Sciatic nerve (tissue), 2 donors: ENCODE data around the gene TLE2. TPM values are rescaled to one million over a fixed set of nuclear protein-coding genes. Genes with fewer than 3 reads are reported as not detected.
"Not testable (repeated sequence)": the region's sequence is repeated elsewhere in the genome, so short reads cannot be mapped to it uniquely, and the experiment has no call there.

Source experiments
- ATAC-seq: fragments of 200-7000 bp; cut with Tn5 transposase; one replicate; pipeline ENCODE4 v1.9.1; 2020; ENCODE audit warnings: mild to moderate bottlenecking, moderate library complexity
- DNase-seq: peaks from one replicate; pipeline ENCODE4 v3.0.0-alpha.2; 2020; ENCODE audit warnings: low spot score
- intact Hi-C: fragments of 100-400 bp; cut with DNase I; formaldehyde crosslinking; loops from one replicate; pipeline ENCODE4 v1.14.2; 2022
- total RNA-seq: library from RNA; stranded (reverse); fragmentation: NEBNext Ultra II Directional; extraction: Animal tissue kit (Norgen Biotek cat#: 25700); gene quantifications from one replicate; pipeline ENCODE4 v1.2.1, GENCODE V29; 2021
- donor health status: DM: no; HTN: no; CAD: no.
- donor health status: DM: no; HTN: no; CAD: no.

Gene TLE2
- total RNA-seq, 1 donor from 2014 or later: 232 TPM

DNA sequence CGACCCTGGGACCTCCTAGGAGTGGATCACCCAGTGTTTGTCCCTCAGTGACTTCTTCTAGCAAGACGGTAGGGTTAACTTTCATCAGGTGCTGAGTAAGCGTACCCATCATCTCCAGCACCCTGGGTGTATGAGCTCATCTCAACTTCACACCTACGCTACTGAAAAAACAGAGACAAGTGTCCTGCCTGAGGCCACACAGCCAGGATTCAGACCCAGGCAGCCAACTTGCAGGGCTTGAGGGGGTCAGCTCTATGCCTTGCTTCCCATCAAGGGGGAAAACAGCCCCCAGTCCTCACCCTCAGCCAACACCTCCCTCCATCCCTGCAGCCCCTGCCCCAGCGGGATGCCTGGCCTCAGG, 4.6 kb downstream of the TLE2 start:
- no peak for DNase-seq
- no peak for ATAC-seq

DNA sequence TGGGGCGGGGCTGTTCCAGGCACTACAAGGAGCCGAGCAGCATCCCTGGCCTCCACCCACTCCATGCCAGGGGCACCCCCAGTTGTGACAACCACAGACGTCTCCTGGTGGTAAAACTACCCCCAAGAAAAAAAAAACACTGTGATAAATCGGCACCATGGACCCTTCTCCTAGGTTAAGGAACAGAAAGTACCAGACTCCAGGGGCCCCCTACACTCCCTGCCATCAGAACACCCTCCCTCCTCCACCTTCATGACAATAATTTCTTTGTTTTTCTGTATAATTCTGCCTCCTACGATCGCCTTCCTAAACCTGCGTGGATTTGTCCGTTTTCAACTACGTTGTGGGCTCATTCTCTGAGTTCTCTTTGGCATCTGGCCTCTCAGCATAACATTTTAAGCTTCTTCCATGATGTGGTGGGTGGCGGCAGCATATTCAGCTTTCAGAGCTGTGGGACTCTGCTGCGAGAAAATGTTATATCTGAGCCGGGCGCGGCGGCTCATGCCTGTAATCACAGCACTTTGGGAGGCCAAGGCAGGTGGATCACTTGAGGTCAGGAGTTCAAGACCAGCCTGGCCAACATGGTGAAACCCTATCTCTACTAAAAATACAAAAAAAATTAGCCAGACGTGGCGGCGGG, 8.6 kb downstream of the TLE2 start:
- ATAC-seq: peak; percentile 77
- no peak for DNase-seq
- intact Hi-C loops: no loop called here

More for the DNA sequence above, 4.6 kb downstream of the TLE2 start:
- intact Hi-C loops: no loop called here

DNA sequence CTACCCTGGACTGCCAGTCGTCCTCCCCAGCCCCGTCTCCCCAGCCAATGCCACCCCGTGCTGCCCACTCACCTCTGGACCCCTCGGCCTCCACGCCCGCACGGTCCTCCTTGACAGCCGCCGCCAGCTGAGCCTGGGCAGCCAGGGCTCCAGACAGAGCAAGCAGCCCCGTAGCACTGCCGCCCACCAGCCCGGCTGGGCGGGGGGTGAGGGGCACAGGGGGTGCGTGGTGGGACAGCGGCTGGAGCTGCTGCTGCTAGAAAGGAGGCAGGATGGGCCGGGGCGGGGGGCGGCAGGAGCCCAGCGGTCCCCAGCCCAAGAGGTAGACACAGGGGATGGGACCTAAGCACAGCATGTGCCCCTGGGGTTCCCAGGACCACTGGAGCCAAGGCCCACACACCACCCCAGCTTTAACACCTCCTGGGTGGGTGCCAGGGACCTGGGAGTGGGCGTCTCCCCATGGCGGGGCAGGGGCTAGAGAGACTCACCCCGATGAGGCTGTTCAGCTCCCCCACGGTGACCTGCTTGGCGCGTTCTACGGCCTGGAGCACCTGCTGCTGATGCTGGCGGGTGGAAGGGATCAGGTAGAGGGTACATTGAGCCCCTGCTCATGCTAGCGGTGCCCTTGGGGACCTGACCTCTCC, 9.7 kb downstream of the TLE2 start:
- ATAC-seq (no peak), DNase-seq (no peak)
- intact Hi-C loops: no loop called here

DNA sequence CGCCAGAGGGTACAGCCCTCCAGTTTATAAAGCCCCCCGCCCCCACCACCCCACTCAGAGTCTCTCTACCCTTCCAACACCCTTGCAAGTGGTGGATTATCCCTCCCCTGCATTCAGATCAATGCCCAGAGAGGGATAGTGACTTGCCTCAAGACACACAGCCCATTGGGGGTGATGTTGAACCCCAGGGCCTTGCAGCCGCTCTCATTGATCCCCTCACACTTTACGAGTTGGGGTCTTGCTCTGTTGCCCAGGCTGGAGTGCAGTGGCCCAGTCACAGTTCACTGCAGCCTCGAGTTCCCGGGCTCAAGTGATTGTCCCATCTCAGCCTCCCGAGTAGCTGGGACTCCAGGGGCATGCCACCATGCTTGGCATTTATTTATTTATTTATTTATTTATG, 11.2 kb downstream of the TLE2 start:
- ATAC-seq: no peak
- intact Hi-C loops: no loop called here
- DNase-seq: no peak

DNA sequence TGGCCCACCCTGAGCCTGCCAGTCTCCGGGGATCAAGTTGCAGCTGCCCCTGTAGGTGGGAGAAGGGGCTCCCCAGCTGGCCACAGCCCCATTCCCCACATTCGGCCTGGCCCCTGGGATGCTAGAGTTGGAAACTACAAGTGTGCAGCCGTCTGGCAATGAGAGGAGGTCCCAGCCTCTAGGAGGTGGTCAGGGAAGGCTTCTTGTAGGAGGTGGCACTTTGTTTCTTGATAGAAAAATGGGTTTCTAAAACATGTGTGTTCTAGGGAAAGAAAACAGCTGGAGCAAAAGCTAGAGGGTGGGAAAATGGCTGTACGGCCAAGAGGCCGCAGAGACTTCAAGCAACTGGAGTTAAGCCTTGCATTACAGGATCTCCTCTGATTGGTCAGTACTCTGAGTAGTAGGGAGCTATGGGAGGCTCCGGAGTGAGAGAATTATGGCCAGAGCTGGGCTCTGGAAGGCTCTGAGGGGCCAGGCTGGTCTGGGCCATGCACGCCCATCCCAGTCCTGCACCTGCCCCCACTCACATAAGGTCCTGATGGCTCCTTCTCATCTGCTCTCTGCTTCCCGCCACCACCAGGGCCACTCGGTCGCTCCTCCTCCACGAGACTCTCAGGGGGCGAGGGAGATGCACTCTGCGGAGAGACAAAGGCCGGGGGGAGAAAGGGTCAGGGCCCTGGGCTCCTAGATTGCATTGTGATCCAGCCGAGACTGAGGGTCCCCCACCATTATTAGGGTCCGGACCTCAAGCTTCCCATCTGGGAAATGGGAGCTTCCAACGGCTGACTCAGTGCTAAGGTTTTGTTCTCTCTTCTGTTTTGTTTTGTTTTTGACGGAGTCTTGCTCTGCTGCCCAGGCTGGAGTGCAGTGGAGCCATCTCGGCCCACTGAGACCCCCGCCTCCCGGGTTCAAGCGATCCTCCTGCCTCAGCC, 13.7 kb downstream of the TLE2 start:
- DNase-seq (no peak), ATAC-seq (no peak)
- intact Hi-C loops: no loop called here

DNA sequence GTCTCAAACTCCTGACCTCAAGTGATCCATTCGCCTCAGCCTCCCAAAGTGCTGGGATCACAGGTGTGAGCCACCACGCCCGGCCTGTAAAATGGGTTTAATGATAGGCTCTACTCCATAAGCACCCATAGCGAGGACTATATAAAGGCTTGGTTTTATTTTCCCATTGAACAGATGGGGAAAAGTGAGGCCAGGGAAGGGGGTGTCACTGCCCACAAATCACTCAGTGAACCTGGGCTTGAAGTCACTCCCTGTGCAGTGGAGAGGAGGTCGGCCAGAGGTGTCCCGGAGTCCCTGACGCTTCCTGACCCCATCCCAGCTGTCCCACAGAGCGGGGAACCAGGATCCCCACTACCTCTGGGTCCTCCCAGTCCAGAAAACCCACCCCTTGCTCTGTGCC, 14.9 kb downstream of the TLE2 start:
- no peak for DNase-seq
- no peak for ATAC-seq
- intact Hi-C loops: no loop called here

DNA sequence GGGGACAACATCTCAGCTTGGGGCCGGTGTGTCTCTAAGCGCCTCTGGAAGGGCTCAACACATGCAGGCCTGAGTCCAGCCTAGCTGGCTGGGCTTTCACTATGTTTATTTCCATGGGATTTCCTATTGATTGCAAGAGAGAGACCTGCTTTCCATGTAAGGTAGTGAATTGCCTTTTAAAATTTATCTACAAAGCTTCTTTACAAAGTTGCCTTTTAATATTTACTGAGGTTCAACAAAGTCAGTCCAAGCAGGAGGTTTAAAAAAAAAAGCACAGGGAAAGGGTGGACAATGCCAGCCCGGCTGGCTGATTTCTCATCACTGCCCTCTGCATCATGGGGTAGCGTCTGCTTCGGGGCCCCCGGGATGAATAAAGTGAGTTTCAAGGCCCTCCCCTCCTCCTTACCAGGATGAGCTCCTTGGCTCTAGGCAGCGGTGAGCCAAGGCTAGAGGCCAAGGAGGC, 15.8 kb downstream of the TLE2 start:
- intact Hi-C loops: no loop called here
- DNase-seq (no peak), ATAC-seq (no peak)

DNA sequence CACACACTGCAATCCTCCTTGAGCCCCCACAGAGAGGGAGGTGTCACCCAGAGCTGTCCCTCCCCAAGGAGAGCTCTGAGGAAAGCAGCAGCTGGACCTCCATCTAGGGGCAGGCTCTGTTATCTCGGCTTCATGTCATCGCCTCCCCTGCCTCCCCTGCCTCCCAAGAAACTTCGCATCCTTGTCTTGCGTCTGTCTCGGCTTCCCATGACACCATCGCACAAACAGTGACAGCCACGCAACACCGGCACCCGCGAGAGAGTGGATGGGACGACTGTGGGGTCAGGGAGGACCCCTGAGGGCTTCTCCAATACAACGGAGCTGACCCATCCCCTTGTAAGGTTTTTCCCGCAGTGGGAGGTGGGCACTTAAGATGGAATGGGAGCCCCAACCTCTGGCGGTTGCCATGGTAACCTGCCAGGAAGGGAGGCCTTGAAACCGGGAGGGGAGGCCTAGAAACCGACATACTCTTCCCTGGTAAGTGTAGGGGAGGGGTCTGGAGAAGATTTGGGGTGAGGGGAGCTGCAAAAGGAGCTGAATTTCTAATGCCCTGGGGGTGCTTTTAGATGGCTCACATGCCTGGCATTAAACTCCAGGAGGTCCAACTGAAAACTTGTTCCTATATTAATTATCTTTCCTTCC, 16.3 kb downstream of the TLE2 start:
- DNase-seq (no peak), ATAC-seq (no peak)
- intact Hi-C loops: no loop called here

DNA sequence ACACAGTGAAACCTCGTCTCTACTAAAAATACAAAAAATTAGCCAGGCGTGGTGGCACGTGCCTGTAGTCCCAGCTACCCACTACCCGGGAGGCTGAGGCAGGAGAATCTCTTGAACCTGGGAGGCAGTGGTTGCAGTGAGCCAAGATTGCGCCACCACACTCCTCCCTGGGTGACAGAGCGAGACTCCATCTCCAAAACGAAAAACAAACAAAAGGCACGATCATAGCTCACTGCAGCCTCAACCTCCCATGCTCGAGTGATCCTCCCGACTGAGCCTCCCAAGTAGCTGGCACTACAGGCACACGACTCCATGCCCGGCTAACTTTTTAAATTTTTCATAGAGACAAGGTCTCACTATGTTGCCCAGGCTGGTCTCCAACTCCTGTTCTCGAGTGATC, 17.0 kb downstream of the TLE2 start:
- intact Hi-C loops, ATAC-seq, DNase-seq: not testable (repeated sequence)

DNA sequence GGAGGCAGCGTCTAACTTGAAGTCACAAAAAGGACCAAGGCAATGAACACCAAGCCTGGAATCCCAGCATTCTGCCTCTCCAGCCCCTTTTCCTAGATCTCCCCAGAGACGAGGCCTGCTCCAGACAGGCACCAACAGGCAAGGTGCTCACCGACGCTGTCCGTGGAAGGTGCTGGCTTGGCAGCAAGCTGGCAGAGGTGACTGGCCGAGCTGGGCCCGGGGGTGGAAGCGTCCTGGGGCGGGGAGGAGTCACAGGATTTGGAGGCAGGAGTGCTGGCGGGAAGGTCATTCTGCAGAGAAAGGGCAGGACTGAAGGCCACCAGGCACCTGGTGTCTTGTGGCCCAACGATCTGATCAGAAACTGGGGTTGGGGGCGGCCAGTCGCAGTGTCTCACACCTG, 18.2 kb downstream of the TLE2 start:
- intact Hi-C loops: no loop called here
- ATAC-seq: no peak
- no peak for DNase-seq

DNA sequence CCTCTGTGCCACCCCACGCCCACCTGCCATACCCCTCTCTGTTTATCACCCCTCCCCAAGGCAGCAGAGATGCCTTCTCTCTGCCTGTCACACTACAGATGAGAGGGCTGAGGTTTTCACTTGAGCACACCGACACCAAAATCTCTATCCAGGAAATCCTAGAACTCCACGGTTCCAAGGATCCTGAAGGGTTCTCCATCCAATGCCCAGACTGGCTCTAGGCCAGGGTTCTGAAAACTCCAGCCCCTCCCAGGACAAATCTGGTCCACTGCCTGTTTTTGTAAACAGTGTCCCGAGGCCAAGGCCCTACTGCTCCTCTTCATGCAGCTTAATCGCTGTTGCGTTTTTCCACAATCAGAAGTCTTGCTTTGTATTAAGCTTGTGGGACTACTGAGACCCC, 20.1 kb downstream of the TLE2 start:
- DNase-seq: no peak
- intact Hi-C loops: no loop called here
- no peak for ATAC-seq

DNA sequence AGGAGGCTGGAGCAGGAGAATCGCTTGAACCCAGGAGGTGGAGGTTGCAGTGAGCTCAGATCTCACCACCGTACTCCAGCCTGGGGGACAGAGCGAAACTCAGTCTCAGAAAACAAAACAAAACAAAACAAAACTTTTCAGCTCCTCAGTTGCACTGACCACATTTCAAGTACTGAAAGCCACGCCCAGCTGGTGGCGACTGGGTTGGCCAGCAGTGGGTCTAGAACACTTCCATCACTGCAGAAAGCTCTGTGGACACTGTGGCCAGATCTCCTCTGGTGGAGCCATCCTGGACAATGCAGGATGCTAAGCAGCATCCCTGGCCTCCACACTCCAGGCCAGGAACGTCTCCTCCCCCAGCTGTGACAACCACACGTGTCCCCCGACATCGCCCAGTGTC, 21.1 kb downstream of the TLE2 start:
- DNase-seq: no peak
- ATAC-seq: no peak
- intact Hi-C loops: no loop called here

DNA sequence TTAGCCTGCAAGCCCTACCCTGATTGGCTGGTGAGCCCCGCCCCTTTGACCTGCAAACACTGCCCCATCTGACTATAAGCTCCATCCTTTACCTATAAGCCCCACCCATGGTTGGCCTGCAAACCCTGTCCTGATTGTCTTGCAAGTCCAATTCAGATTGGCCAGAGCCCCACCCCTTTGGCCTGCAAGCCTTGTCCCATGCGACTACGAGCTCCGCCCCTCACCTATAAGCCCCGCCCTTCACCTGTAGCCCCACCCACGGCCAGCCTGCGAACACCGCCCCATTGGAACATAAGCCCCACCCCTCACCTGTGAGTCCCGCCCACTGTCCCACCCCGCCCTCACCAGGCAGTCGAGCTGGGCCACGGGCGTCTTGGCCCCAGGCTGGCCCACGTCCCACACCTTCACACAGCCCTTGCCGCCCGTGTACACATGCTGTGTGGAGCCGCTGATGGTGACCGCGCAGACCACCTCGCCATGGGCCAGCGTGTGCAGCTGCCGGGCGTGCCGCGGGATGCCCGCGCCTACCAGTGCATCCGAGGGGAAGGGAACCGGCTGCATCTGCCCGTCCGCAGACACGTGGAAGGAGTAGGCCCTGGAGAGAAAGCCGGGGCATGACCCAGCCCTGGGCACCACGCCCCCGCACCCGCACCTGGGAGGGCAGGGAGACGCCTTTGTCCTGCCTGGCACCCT, 22.9 kb downstream of the TLE2 start:
- DNase-seq: no peak
- ATAC-seq: peak; percentile 22
- intact Hi-C loops: no loop called here

DNA sequence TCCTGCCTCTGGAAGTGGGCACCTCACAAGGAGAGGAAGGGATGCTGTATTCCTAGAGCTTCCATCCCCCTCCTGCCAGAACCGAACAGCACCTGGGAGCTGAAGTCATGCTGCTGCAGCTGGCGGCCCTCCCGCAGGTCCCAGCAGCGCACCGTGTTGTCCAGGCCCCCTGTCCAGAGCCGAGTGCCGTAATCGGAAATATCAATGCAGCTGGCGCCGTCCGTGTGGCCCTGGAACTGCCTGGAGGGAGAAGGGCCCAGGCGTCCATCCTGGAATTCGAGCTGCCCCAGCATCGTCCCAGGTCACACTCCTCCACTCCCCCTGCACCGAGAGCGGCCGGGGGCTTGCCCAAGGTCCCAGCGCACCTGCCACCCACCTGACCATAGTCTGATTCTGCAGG, 23.7 kb downstream of the TLE2 start:
- intact Hi-C loops: no loop called here
- ATAC-seq: no peak
- DNase-seq: no peak

DNA sequence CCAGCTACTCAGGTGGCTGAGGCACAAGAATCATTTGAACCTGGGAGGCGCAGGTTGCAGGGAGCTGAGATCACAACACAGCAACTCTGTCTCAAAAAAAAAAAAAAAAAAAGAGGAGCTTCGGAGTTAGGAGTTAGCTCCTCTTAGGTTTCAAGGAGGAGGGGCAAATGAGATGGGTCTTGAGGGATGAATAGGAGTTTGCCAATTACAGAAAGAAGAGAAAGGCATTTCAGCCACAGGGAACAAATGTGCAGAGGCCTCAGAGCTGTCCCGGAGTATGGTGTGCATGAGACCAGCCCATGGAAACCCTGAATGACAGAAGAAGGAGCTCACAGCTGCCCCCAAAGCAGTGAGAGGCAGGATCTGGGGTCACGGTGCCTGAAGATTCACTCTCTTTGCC, 24.6 kb downstream of the TLE2 start:
- no peak for ATAC-seq
- intact Hi-C loops: no loop called here
- DNase-seq: no peak

DNA sequence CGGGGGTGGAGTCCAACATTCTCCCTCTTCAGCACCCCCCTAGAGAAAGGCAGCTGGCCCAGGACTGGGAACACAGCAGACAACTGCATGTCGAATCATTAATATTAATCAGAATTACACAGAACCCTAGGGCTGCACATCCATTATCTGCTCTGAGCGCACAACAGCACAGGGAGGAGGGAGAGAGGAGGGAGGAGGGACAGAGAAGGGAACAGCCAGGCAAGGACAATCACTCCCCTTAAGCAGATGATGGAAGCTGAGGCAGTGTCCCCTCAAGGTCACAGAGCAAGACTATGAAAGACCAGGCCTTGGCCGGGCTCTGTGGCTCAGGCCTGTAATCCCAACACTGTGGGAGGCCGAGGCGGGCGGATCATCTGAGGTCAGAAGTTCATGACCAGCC, 26.0 kb downstream of the TLE2 start:
- DNase-seq: no peak
- intact Hi-C loops: no loop called here
- no peak for ATAC-seq

DNA sequence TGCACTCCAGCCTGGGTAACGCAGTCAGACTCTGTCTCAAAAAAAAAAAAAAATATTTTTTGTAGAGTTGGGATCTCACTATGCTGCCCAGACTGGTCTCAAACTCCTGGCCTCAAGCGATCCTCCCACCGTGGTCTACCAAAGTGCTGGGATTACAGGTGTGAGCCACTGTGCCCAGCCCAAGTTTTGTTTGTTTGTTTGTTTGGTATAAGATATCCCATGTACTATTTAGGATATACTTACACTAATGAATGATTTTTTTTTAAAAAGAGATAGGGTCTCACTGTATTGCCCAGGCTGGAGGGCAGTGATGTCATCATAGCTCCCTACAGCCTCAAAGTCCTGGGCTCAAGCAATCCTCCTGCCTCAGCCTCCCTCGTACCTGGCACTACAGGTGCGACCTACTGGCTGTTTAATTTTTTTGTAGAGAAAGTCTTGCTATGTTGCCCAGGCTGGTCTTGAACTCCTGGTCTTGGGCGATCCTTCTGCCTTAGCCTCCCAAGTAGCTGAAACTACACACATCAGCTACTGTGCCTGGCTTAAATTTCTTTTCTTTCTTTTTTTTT, 27.8 kb downstream of the TLE2 start:
- DNase-seq (no peak), ATAC-seq (no peak)
- intact Hi-C loops: no loop called here

DNA sequence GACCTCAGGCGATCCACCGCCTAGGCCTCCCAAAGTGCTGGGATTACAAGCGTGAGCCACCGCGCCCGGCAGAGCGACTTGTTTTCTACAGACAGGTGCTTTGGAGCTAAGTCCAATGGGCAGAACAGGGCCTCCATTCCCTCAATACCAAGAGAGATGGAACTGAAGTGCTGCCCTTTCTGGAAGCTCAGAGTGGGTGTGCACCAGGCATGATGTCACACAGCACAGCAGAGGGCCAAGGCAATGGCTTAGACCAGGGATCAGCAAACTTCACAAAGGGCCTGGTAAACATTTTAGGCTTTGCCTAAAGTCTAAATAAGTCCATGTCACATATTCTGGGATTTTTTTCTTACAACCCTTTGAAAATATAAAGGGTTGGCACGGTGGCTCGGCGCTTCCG, 30.4 kb downstream of the TLE2 start:
- intact Hi-C loops: no loop called here
- ATAC-seq (no peak), DNase-seq (no peak)

DNA sequence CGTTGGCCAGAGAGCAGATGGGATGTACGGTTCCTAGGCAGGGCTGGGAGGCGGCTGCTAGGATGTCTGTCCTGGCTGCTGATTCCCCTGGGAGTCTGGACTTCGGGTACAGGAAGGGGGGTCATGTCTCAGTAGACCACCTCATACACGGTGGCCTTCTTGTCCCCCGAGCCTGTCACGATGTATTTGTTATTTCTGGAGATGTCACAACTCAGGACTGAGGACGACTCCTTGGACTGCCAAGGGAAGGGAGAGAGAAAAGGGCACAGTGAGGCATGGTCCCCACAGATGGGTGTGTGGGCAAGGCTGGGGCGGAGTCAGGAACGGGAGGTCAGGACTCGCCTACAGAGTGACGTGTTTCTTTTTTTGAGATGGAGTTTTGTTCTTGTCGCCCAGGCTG, 31.4 kb downstream of the TLE2 start:
- intact Hi-C loops: no loop called here
- DNase-seq: no peak
- ATAC-seq: peak; percentile 24
